Measurements from ENCODE around the gene ANGPTL2. TPM values are rescaled to one million over a fixed set of nuclear protein-coding genes. Genes with fewer than 3 reads are reported as not detected.

The ANGPTL2 gene
- total and polyA plus RNA-seq, 4 donors: 13.4 to 51.2 (median 40.7) TPM

- DNase-seq (no peak), ATAC-seq (ENCODE audit: low FRiP score) (no peak)
- no peak overlapping the region for H3K27ac ChIP-seq (ENCODE audit: low read depth in 1 of 2, low read length in 2 of 2)
- no peaks in the 10 kb centered on the region for H3K27me3 ChIP-seq (ENCODE audit: control insufficient read depth in 1 of 2, insufficient read depth in 2 of 2, low read length in 1 of 2)
- no peaks in the 10 kb centered on the region for H3K9me3 ChIP-seq (ENCODE audit: control insufficient read depth, low read length)
- H3K4me1 ChIP-seq (ENCODE audit: control insufficient read depth in 1 of 2, insufficient read depth in 2 of 2, low read length in 2 of 2): no peaks in the 10 kb centered on the region
- no peak overlapping the region for H3K4me3 ChIP-seq (ENCODE audit: low read length in 2 of 2)
- WGBS, 2 donors: 82 to 83% methylated on average over 5 of the region's 5 CpGs
- H3K36me3 ChIP-seq (ENCODE audit: control insufficient read depth in 1 of 2, insufficient read depth in 2 of 2, low read length in 1 of 2): no peaks in the 10 kb centered on the region
- intact Hi-C loops (cut with DNase I): no loop called here
Measured at GRCh38 chr9:127109212-127109711, 13.2 kb downstream of the ANGPTL2 start.

- ATAC-seq (ENCODE audit: low FRiP score): no peak
- H3K27ac ChIP-seq (ENCODE audit: low read depth in 1 of 2, low read length in 2 of 2): no peak overlapping the region
Measured at GRCh38 chr9:127107929-127108876, 14.2 kb downstream of the ANGPTL2 start.

DNA sequence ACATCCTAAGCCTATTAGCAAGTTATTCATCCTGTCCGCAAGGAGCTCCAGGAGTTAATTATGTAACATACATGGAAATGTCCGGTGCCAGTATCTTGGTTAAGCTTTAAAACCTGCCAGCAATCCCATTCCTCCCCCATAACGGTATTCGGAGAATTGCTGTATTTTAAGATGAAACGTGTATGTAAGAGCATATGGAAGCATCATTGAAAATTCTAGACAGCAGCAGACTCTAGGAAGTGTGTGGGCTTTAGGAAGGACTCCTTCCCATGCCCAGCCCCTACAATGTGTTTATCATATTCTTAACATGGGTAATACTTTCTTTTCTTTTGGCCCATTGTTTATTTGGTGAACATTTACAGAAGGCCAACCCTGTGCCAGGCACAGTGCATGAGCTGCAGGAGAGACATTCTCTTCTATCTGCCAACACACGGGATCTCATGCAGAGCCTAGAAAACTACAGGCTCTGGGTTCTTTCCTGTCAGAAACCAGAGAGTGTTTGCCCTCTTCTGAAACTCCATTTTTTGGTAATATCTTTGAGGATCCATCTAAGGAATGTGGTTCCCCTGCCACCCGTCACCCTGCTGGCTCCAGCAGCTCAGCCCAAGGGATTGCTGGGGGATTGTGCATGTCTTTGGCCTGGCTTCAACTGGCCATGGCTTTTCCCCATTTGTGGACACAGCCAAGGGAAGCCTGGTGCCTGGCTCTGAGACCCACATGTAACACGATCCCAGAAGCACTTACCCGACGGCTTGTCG is 15.1 kb downstream of the ANGPTL2 start:
- 13 to 25% methylated on average over 11 of the region's 11 CpGs for WGBS, 2 donors

More at GRCh38 chr9:127107929-127108876, 14.2 kb downstream of the ANGPTL2 start:
- Histone ChIP-seq H3K9me3 (ENCODE audit: control insufficient read depth, low read length) (no peaks in the 10 kb centered on the region), H3K36me3 (ENCODE audit: control insufficient read depth in 1 of 2, insufficient read depth in 2 of 2, low read length in 1 of 2) (no peaks in the 10 kb centered on the region), H3K27me3 (ENCODE audit: control insufficient read depth in 1 of 2, insufficient read depth in 2 of 2, low read length in 1 of 2) (no peaks in the 10 kb centered on the region), H3K4me3 (ENCODE audit: low read length in 2 of 2) (no peak overlapping the region), H3K4me1 (ENCODE audit: control insufficient read depth in 1 of 2, insufficient read depth in 2 of 2, low read length in 2 of 2) (no peaks in the 10 kb centered on the region)
- no peak for DNase-seq
- intact Hi-C loops (cut with DNase I): no loop called here
- WGBS, 2 donors: 90 to 92% methylated on average over 38 of the region's 38 CpGs

GRCh38 chr9:127106466-127106855 is 16.0 kb downstream of the ANGPTL2 start:
- no peak overlapping the region for H3K4me3 ChIP-seq (ENCODE audit: low read length in 2 of 2)
- intact Hi-C loops (cut with DNase I): no loop called here
- H3K27me3 ChIP-seq (ENCODE audit: control insufficient read depth in 1 of 2, insufficient read depth in 2 of 2, low read length in 1 of 2): no peaks in the 10 kb centered on the region
- ATAC-seq (ENCODE audit: low FRiP score) (no peak), DNase-seq (no peak)
- no peak overlapping the region for H3K27ac ChIP-seq (ENCODE audit: low read depth in 1 of 2, low read length in 2 of 2)
- H3K36me3 ChIP-seq (ENCODE audit: control insufficient read depth in 1 of 2, insufficient read depth in 2 of 2, low read length in 1 of 2): no peaks in the 10 kb centered on the region
- no peaks in the 10 kb centered on the region for H3K9me3 ChIP-seq (ENCODE audit: control insufficient read depth, low read length)
- no peaks in the 10 kb centered on the region for H3K4me1 ChIP-seq (ENCODE audit: control insufficient read depth in 1 of 2, insufficient read depth in 2 of 2, low read length in 2 of 2)
- WGBS, 2 donors: 88 to 90% methylated on average over 4 of the region's 4 CpGs

More for the DNA sequence above, 15.1 kb downstream of the ANGPTL2 start:
- Histone ChIP-seq H3K4me1 (ENCODE audit: control insufficient read depth in 1 of 2, insufficient read depth in 2 of 2, low read length in 2 of 2) (no peaks in the 10 kb centered on the region), H3K27me3 (ENCODE audit: control insufficient read depth in 1 of 2, insufficient read depth in 2 of 2, low read length in 1 of 2) (no peaks in the 10 kb centered on the region), H3K4me3 (ENCODE audit: low read length in 2 of 2) (no peak overlapping the region), H3K9me3 (ENCODE audit: control insufficient read depth, low read length) (no peaks in the 10 kb centered on the region), H3K36me3 (ENCODE audit: control insufficient read depth in 1 of 2, insufficient read depth in 2 of 2, low read length in 1 of 2) (no peaks in the 10 kb centered on the region), H3K27ac (ENCODE audit: low read depth in 1 of 2, low read length in 2 of 2) (no peak overlapping the region)
- intact Hi-C loops (cut with DNase I): no loop called here
- ATAC-seq (ENCODE audit: low FRiP score): no peak
- no peak for DNase-seq

- no peak overlapping the region for H3K4me3 ChIP-seq (ENCODE audit: low read length in 2 of 2)
- no peaks in the 10 kb centered on the region for H3K4me1 ChIP-seq (ENCODE audit: control insufficient read depth in 1 of 2, insufficient read depth in 2 of 2, low read length in 2 of 2)
- no peaks in the 10 kb centered on the region for H3K36me3 ChIP-seq (ENCODE audit: control insufficient read depth in 1 of 2, insufficient read depth in 2 of 2, low read length in 1 of 2)
- no peak for DNase-seq
- 73 to 82% methylated on average over 7 of the region's 7 CpGs for WGBS, 2 donors
- no peaks in the 10 kb centered on the region for H3K27me3 ChIP-seq (ENCODE audit: control insufficient read depth in 1 of 2, insufficient read depth in 2 of 2, low read length in 1 of 2)
- no peaks in the 10 kb centered on the region for H3K9me3 ChIP-seq (ENCODE audit: control insufficient read depth, low read length)
- ATAC-seq (ENCODE audit: low FRiP score): no peak
- intact Hi-C loops (cut with DNase I): no loop called here
- H3K27ac ChIP-seq (ENCODE audit: low read depth in 1 of 2, low read length in 2 of 2): no peak overlapping the region
Measured at GRCh38 chr9:127105805-127106465, 16.5 kb downstream of the ANGPTL2 start.

- WGBS, 2 donors: 77 to 85% methylated on average over 7 of the region's 7 CpGs
- Histone ChIP-seq H3K36me3 (ENCODE audit: control insufficient read depth in 1 of 2, insufficient read depth in 2 of 2, low read length in 1 of 2) (no peaks in the 10 kb centered on the region), H3K4me3 (ENCODE audit: low read length in 2 of 2) (no peak overlapping the region), H3K4me1 (ENCODE audit: control insufficient read depth in 1 of 2, insufficient read depth in 2 of 2, low read length in 2 of 2) (no peaks in the 10 kb centered on the region), H3K27me3 (ENCODE audit: control insufficient read depth in 1 of 2, insufficient read depth in 2 of 2, low read length in 1 of 2) (no peaks in the 10 kb centered on the region), H3K27ac (ENCODE audit: low read depth in 1 of 2, low read length in 2 of 2) (no peak overlapping the region), H3K9me3 (ENCODE audit: control insufficient read depth, low read length) (no peaks in the 10 kb centered on the region)
- DNase-seq: no peak
- intact Hi-C loops (cut with DNase I): no loop called here
- ATAC-seq (ENCODE audit: low FRiP score): no peak
Measured at GRCh38 chr9:127104581-127105311, 17.7 kb downstream of the ANGPTL2 start.

GRCh38 chr9:127102788-127103187 is 19.6 kb downstream of the ANGPTL2 start:
- WGBS, 2 donors: 80 to 97% methylated on average over 2 of the region's 2 CpGs
- Histone ChIP-seq H3K27me3 (ENCODE audit: control insufficient read depth in 1 of 2, insufficient read depth in 2 of 2, low read length in 1 of 2) (no peaks in the 10 kb centered on the region), H3K36me3 (ENCODE audit: control insufficient read depth in 1 of 2, insufficient read depth in 2 of 2, low read length in 1 of 2) (no peaks in the 10 kb centered on the region), H3K4me1 (ENCODE audit: control insufficient read depth in 1 of 2, insufficient read depth in 2 of 2, low read length in 2 of 2) (no peaks in the 10 kb centered on the region), H3K4me3 (ENCODE audit: low read length in 2 of 2) (no peak overlapping the region), H3K9me3 (ENCODE audit: control insufficient read depth, low read length) (no peaks in the 10 kb centered on the region), H3K27ac (ENCODE audit: low read depth in 1 of 2, low read length in 2 of 2) (no peak overlapping the region)
- no peak for DNase-seq
- intact Hi-C loops (cut with DNase I): no loop called here
- ATAC-seq (ENCODE audit: low FRiP score): no peak

- no peaks in the 10 kb centered on the region for H3K9me3 ChIP-seq (ENCODE audit: control insufficient read depth, low read length)
- no peaks in the 10 kb centered on the region for H3K36me3 ChIP-seq (ENCODE audit: control insufficient read depth in 1 of 2, insufficient read depth in 2 of 2, low read length in 1 of 2)
- H3K27me3 ChIP-seq (ENCODE audit: control insufficient read depth in 1 of 2, insufficient read depth in 2 of 2, low read length in 1 of 2): no peaks in the 10 kb centered on the region
- no peak overlapping the region for H3K27ac ChIP-seq (ENCODE audit: low read depth in 1 of 2, low read length in 2 of 2)
- intact Hi-C loops (cut with DNase I): no loop called here
- H3K4me1 ChIP-seq (ENCODE audit: control insufficient read depth in 1 of 2, insufficient read depth in 2 of 2, low read length in 2 of 2): no peaks in the 10 kb centered on the region
- DNase-seq (no peak), ATAC-seq (ENCODE audit: low FRiP score) (no peak)
- H3K4me3 ChIP-seq (ENCODE audit: low read length in 2 of 2): no peak overlapping the region
Measured at GRCh38 chr9:127102176-127102575, 20.3 kb downstream of the ANGPTL2 start.
